ENCODE results near the gene PSKH1.

PSKH1 gene

DNA sequence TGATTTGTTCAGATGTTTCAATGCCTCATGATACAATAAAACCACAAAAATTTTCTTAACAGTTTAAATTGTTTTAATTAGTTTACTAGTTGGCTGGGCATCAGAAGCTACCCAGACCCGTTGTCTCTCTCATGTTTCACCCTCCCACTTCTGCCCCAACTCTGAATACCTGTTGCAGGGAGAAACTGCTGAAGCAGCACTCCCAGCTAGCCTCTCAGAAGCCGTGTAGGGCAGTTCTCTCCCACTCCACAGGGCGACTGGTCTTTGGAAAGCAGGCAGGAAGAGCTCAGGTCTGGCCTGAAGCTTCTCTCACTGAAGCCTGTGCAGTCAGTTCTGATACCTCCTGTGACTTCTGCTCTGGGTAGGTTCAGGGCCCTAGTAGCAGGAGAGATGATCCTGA, 21.8 kb upstream of the PSKH1 start:
- Histone ChIP-seq H3K27ac (ENCODE audit: extremely low read depth, low read depth, low read length) (no peak overlapping the region), H3K4me1 (ENCODE audit: control insufficient read depth, insufficient read depth, low read length) (no peaks in the 10 kb centered on the region), H3K36me3 (ENCODE audit: control insufficient read depth in 2 of 2, insufficient read depth in 1 of 2, low read length in 2 of 2) (peaks cover 20 to 78% of the 10 kb centered on the region in 2 experiments), H3K9me3 (ENCODE audit: control insufficient read depth, insufficient read depth, low read depth, low read length) (no peaks in the 10 kb centered on the region), H3K4me3 (ENCODE audit: low read depth, low read length) (no peak overlapping the region)
- peak; percentile 90 for TF ChIP-seq SCRT2 (tag by site-specific recombination; IDR thresholded peaks at IDR 0.05)
- no peak for TF ChIP-seq ZNF621 (tag by site-specific recombination; IDR thresholded peaks at IDR 0.05)
- TF ChIP-seq ZBTB20 (tag by site-specific recombination; IDR thresholded peaks at IDR 0.05), result peak; percentile 36; the same call in 1 of the 2 replicates
- peak; percentile 68; the same call in 1 of the 2 replicates for TF ChIP-seq SCRT1 (tag by site-specific recombination; IDR thresholded peaks at IDR 0.05; ENCODE audit: borderline replicate concordance)
- TF ChIP-seq MEIS1 (CRISPR knock-in tag; IDR thresholded peaks at IDR 0.05; ENCODE audit: borderline replicate concordance), result no peak
- ChIA-PET CTCF (interaction anchor here (0.6 to 1.9 kb wide), 3 partner anchors 13 to 209 kb away, joined by 3 to 8 read pairs (median 6); partner anchors contain the start of gene NRN1L), POLR2A (interaction anchor here (0.6 to 1.1 kb wide), 6 partner anchors 9 to 65 kb away, joined by 3 to 5 read pairs (median 3); partner anchors contain the start of gene NUTF2)

DNA sequence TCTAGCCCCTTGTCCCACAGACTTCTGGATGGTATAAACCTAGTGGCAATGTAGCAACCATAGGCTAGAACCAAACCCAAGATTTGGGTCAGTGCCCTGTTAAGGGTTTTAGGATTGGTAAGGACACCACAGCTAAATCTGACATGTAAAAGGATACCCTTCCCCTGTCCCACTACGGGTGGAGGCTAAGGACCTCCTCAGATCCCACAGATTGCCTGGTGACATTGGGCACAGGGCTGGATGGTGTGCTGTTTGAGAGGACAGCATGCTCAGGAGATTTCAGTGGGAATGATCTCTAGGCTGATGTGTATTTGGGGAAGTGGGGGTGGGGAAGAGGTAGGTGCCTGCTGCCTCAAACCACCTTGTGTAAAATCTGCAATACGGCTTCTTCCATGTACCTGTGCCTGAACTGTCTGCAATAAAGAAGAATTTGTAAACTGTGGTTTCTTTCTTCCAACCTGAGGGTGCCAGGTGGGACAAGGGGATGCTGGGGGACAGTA, 20.9 kb upstream of the PSKH1 start:
- Histone ChIP-seq H3K9me3 (ENCODE audit: control insufficient read depth, insufficient read depth, low read depth, low read length) (no peaks in the 10 kb centered on the region), H3K36me3 (ENCODE audit: control insufficient read depth in 2 of 2, insufficient read depth in 1 of 2, low read length in 2 of 2) (peaks cover 10 to 78% of the 10 kb centered on the region in 2 experiments), H3K27ac (ENCODE audit: extremely low read depth, low read depth, low read length) (no peak overlapping the region; the same call in 1 of the 2 replicates), H3K4me3 (ENCODE audit: low read depth, low read length) (no peak overlapping the region), H3K4me1 (ENCODE audit: control insufficient read depth, insufficient read depth, low read length) (no peaks in the 10 kb centered on the region)
- TF ChIP-seq ZNF133 (tag by site-specific recombination; IDR thresholded peaks at IDR 0.05) (no peak), ZNF157 (tag by site-specific recombination; IDR thresholded peaks at IDR 0.05) (no peak), ZNF473 (tag by site-specific recombination; IDR thresholded peaks at IDR 0.05) (no peak)
- TF ChIP-seq, protein P1, sequence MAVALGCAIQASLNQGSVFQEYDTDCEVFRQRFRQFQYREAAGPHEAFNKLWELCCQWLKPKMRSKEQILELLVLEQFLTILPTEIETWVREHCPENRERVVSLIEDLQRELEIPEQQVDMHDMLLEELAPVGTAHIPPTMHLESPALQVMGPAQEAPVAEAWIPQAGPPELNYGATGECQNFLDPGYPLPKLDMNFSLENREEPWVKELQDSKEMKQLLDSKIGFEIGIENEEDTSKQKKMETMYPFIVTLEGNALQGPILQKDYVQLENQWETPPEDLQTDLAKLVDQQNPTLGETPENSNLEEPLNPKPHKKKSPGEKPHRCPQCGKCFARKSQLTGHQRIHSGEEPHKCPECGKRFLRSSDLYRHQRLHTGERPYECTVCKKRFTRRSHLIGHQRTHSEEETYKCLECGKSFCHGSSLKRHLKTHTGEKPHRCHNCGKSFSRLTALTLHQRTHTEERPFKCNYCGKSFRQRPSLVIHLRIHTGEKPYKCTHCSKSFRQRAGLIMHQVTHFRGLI (tag by site-specific recombination; IDR thresholded peaks at IDR 0.05), result no peak
- POLR2A ChIA-PET, result interaction anchor here (0.6 to 1.1 kb wide), 4 partner anchors 10 to 64 kb away, joined by 3 to 5 read pairs (median 3); partner anchors contain the start of gene NUTF2
- CTCF ChIA-PET, result interaction anchor here (0.6 to 1.9 kb wide), 3 partner anchors 12 to 208 kb away, joined by 3 to 8 read pairs (median 6); partner anchors contain the start of gene NRN1L

GRCh38 chr16:67872631-67873434, 20.2 kb upstream of the PSKH1 start, which contains the start of gene EDC4:
Gene EDC4, plus strand, starts transcription at chr16:67873052. Its CDS starts 210 bp downstream, at chr16:67873262.
- ChIA-PET CTCF (interaction anchor here (0.6 to 1.9 kb wide), 7 partner anchors 11 to 63 kb away, joined by 3 to 13 read pairs (median 4); partner anchors contain the start of gene NRN1L), POLR2A (interaction anchor here (0.6 to 1.7 kb wide), 12 partner anchors 11 to 311 kb away, joined by 3 to 8 read pairs (median 4); partner anchors contain the start of genes CTCF, GFOD2, NRN1L and NUTF2)
- Histone ChIP-seq H3K4me1 (ENCODE audit: control insufficient read depth, insufficient read depth, low read length) (no peaks in the 10 kb centered on the region), H3K36me3 (ENCODE audit: control insufficient read depth in 2 of 2, insufficient read depth in 1 of 2, low read length in 2 of 2) (peaks cover 6 to 78% of the 10 kb centered on the region in 2 experiments), H3K27ac (ENCODE audit: extremely low read depth, low read depth, low read length) (peak within 1 kb of the TSS; percentile 63; the same call in 1 of the 2 replicates), H3K4me3 (ENCODE audit: low read depth, low read length) (peak within 1 kb of the TSS; percentile 79), H3K9me3 (ENCODE audit: control insufficient read depth, insufficient read depth, low read depth, low read length) (no peaks in the 10 kb centered on the region)
- TF ChIP-seq ZNF677 (tag by site-specific recombination; IDR thresholded peaks at IDR 0.05) (0 out of 2 replicates have a peak, but pooled peaks have one; percentile 34), ZNF514 (tag by site-specific recombination; IDR thresholded peaks at IDR 0.05) (no peak), ZNF114 (tag by site-specific recombination; IDR thresholded peaks at IDR 0.05) (no peak), ZNF155 (tag by site-specific recombination; IDR thresholded peaks at IDR 0.05) (no peak), ZNF10 (tag by site-specific recombination; IDR thresholded peaks at IDR 0.05) (no peak), ZNF280D (tag by site-specific recombination; IDR thresholded peaks at IDR 0.05) (no peak), PRDM10 (tag by site-specific recombination; IDR thresholded peaks at IDR 0.05) (peak; percentile 62), GLI4 (tag by site-specific recombination; IDR thresholded peaks at IDR 0.05) (peak; percentile 80; the same call in 1 of the 2 replicates)
- TF ChIP-seq, protein P2, sequence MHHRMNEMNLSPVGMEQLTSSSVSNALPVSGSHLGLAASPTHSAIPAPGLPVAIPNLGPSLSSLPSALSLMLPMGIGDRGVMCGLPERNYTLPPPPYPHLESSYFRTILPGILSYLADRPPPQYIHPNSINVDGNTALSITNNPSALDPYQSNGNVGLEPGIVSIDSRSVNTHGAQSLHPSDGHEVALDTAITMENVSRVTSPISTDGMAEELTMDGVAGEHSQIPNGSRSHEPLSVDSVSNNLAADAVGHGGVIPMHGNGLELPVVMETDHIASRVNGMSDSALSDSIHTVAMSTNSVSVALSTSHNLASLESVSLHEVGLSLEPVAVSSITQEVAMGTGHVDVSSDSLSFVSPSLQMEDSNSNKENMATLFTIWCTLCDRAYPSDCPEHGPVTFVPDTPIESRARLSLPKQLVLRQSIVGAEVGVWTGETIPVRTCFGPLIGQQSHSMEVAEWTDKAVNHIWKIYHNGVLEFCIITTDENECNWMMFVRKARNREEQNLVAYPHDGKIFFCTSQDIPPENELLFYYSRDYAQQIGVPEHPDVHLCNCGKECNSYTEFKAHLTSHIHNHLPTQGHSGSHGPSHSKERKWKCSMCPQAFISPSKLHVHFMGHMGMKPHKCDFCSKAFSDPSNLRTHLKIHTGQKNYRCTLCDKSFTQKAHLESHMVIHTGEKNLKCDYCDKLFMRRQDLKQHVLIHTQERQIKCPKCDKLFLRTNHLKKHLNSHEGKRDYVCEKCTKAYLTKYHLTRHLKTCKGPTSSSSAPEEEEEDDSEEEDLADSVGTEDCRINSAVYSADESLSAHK (tag by site-specific recombination; IDR thresholded peaks at IDR 0.05), result peak; percentile 54; the same call in 1 of the 2 replicates
